SK-N-SH (cell line): ENCODE measurements around the gene SLC28A3. TPM values are rescaled to one million over a fixed set of nuclear protein-coding genes. Genes with fewer than 3 reads are reported as not detected.

Source experiments
- CTCF ChIA-PET: fragments of 300-600, 350-600 bp; formaldehyde crosslinking; extraction: SDS; loops from one replicate; lab custom pipeline; 2021; lab: Yijun Ruan, JAX
- POLR2A ChIA-PET: fragments of 350-600 bp; sonication (Branson Sonifier 250); formaldehyde crosslinking; extraction: SDS; loops from one replicate; lab custom pipeline; 2020; ENCODE audit warnings: antibody characterized with exemption, inconsistent platforms; lab: Yijun Ruan, JAX
- DNase-seq: peaks from one replicate; pipeline ENCODE4 v3.0.0; 2012
- H2AFZ ChIP-seq: fragments of 200-600 bp; sonication (generic); 2 replicates; pipeline ENCODE4 v1.8.1; 2016; ENCODE audit warnings: antibody characterized with exemption, mild to moderate bottlenecking, low read depth
- H3F3A ChIP-seq: fragments of 200-600 bp; sonication (generic); replicated peaks from 2 replicates; pipeline ENCODE3; 2016; ENCODE audit warnings: antibody characterized with exemption, mild to moderate bottlenecking; ENCODE audit not compliant: insufficient read depth
- H3K27ac ChIP-seq, 2 experiments: fragments of 200-500 bp in 1 of 2; fragments of 200-600 bp in 1 of 2; sonication (Bioruptor generic) in 1 of 2; sonication (generic), shearing (Covaris generic) in 1 of 2; 2 replicates each; pipeline versions ENCODE4 v1.5.1 to v1.6.1; 2014 to 2016; ENCODE audit warnings: low read depth in 2 of 2, inconsistent platforms in 1 of 2, low read length in 1 of 2, mild to moderate bottlenecking in 1 of 2, mixed read lengths in 1 of 2
- H3K27me3 ChIP-seq: fragments of 200-600 bp; sonication (generic), shearing (Covaris generic); 2 replicates; pipeline ENCODE4 v1.6.1; 2016; ENCODE audit warnings: mixed run types; ENCODE audit not compliant: insufficient read depth
- H3K36me3 ChIP-seq, 2 experiments: fragments of 200-500 bp in 1 of 2; fragments of 200-600 bp in 1 of 2; sonication (Bioruptor generic) in 1 of 2; sonication (generic) in 1 of 2; replicated peaks in 1 of 2; 2 replicates each; pipeline versions ENCODE3 to v1.5.1; 2014 to 2016; ENCODE audit warnings: low read length in 1 of 2, mild to moderate bottlenecking in 1 of 2; ENCODE audit not compliant: insufficient read depth in 2 of 2, control insufficient read depth in 1 of 2
- H3K4me1 ChIP-seq, 2 experiments: fragments of 200-500 bp in 1 of 2; fragments of 200-600 bp in 1 of 2; sonication (Bioruptor generic) in 1 of 2; sonication (generic), shearing (Covaris generic) in 1 of 2; 2 replicates each; pipeline versions ENCODE4 v1.5.1 to v1.6.1; 2014 to 2016; ENCODE audit warnings: low read depth in 1 of 2, low read length in 1 of 2, mixed run types in 1 of 2; ENCODE audit not compliant: insufficient read depth in 2 of 2, control insufficient read depth in 1 of 2
- H3K4me2 ChIP-seq: fragments of 200-600 bp; sonication (generic), shearing (Covaris generic); 2 replicates; pipeline ENCODE4 v1.6.1; 2017; ENCODE audit warnings: mixed run types
- H3K4me3 ChIP-seq, 2 experiments: fragments of 200-500 bp in 1 of 2; fragments of 200-600 bp in 1 of 2; sonication (Bioruptor generic) in 1 of 2; sonication (generic), shearing (Covaris generic) in 1 of 2; 2 replicates each; pipeline versions ENCODE4 v1.5.1 to v1.8.1; 2014 to 2016; ENCODE audit warnings: low read depth in 2 of 2, inconsistent platforms in 1 of 2, low read length in 1 of 2, mild to moderate bottlenecking in 1 of 2, mixed read lengths in 1 of 2, moderate library complexity in 1 of 2
- H3K79me2 ChIP-seq: fragments of 200-600 bp; sonication (generic); 2 replicates; pipeline ENCODE4 v1.8.1; 2017; ENCODE audit warnings: mild to moderate bottlenecking; ENCODE audit not compliant: insufficient read depth
- H3K9ac ChIP-seq: fragments of 200-600 bp; sonication (generic); 2 replicates; pipeline ENCODE4 v1.6.1; 2017; ENCODE audit warnings: mixed run types
- H3K9me2 ChIP-seq: fragments of 200-600 bp; sonication (generic); 2 replicates; pipeline ENCODE4 v1.6.1; 2017; ENCODE audit warnings: mixed run types
- H3K9me3 ChIP-seq: fragments of 200-600 bp; sonication (generic); 2 replicates; pipeline ENCODE4 v1.6.1; 2017; ENCODE audit warnings: mixed run types, mild to moderate bottlenecking, moderate library complexity
- H4K20me1 ChIP-seq: fragments of 200-600 bp; sonication (generic); 2 replicates; pipeline ENCODE4 v1.6.1; 2017; ENCODE audit warnings: mild to moderate bottlenecking, mixed run types; ENCODE audit not compliant: insufficient read depth
- CHD2 ChIP-seq: fragments of 150-350 bp; IDR thresholded peaks from 2 replicates; pipeline ENCODE4 v1.6.1; 2018; ENCODE audit warnings: low read length; ENCODE audit not compliant: partially characterized antibody
- CTCF ChIP-seq: fragments of 200-600 bp; sonication (generic); IDR thresholded peaks from 2 replicates; pipeline ENCODE4 v1.6.1; 2017; ENCODE audit warnings: antibody characterized with exemption, mild to moderate bottlenecking, moderate library complexity
- ELF1 ChIP-seq: IDR thresholded peaks from 2 replicates; pipeline ENCODE4 v1.4.0; 2012
- EP300 ChIP-seq, 2 experiments: IDR thresholded peaks; 2 replicates each; pipeline versions ENCODE4 v1.4.0 to v1.6.1; 2012; ENCODE audit warnings: borderline replicate concordance in 1 of 2, low read depth in 1 of 2, low read length in 1 of 2
- EZH2phosphoT487 ChIP-seq: fragments of 200-600 bp; sonication (generic); IDR thresholded peaks from 2 replicates; pipeline ENCODE4 v1.6.1; 2017; ENCODE audit warnings: low read depth, mixed run types, mild to moderate bottlenecking, antibody characterized with exemption, moderate library complexity, borderline replicate concordance
- FOXM1 ChIP-seq: IDR thresholded peaks from 2 replicates; pipeline ENCODE4 v1.4.0; 2012; ENCODE audit warnings: low read depth, mild to moderate bottlenecking
- GABPA ChIP-seq: IDR thresholded peaks from 2 replicates; pipeline ENCODE4 v1.4.0; 2012; ENCODE audit warnings: low read depth, mild to moderate bottlenecking
- IRF3 ChIP-seq: fragments of 150-350 bp; IDR thresholded peaks from 2 replicates; pipeline ENCODE4 v1.6.1; 2016; ENCODE audit warnings: mild to moderate bottlenecking, low read depth, low read length
- MXI1 ChIP-seq: IDR thresholded peaks from 2 replicates; pipeline ENCODE4 v1.6.1; 2012; ENCODE audit warnings: mild to moderate bottlenecking, low read depth, low read length, improper control_type of control experiment
- NFIC ChIP-seq: IDR thresholded peaks from 2 replicates; pipeline ENCODE4 v1.4.0; 2012; ENCODE audit warnings: borderline replicate concordance
- PBX3 ChIP-seq: IDR thresholded peaks from 2 replicates; pipeline ENCODE4; 2012
- POLR2AphosphoS5 ChIP-seq: IDR thresholded peaks from 2 replicates; pipeline ENCODE4 v1.6.1; 2012; ENCODE audit warnings: low read depth, low read length
- RAD21 ChIP-seq: IDR thresholded peaks from 2 replicates; pipeline ENCODE4 v1.6.1; 2012; ENCODE audit warnings: mild to moderate bottlenecking, low read length
- SIN3A ChIP-seq: IDR thresholded peaks from 2 replicates; pipeline ENCODE4 v1.6.1; 2012; ENCODE audit warnings: low read depth, mild to moderate bottlenecking, low read length, moderate library complexity, borderline replicate concordance
- SMC3 ChIP-seq: IDR thresholded peaks from 2 replicates; pipeline ENCODE4 v1.6.1; 2012; ENCODE audit warnings: low read depth, low read length, improper control_type of control experiment
- TCF12 ChIP-seq: IDR thresholded peaks from 2 replicates; pipeline ENCODE4 v1.4.0; 2012
- TEAD4 ChIP-seq: IDR thresholded peaks from 2 replicates; pipeline ENCODE4 v1.4.0; 2012; ENCODE audit warnings: mild to moderate bottlenecking, borderline replicate concordance; ENCODE audit not compliant: insufficient read depth
- USF1 ChIP-seq: IDR thresholded peaks from 2 replicates; pipeline ENCODE4 v1.4.0; 2012; ENCODE audit warnings: low read depth, borderline replicate concordance
- YY1 ChIP-seq: IDR thresholded peaks from 2 replicates; pipeline ENCODE4 v1.4.0; 2012; ENCODE audit warnings: low read depth, mild to moderate bottlenecking
- ZBTB33 ChIP-seq: IDR thresholded peaks from 2 replicates; pipeline ENCODE4 v1.4.0; 2012; ENCODE audit warnings: low read depth, borderline replicate concordance
- WGBS: methylation state at CpG from one replicate; pipeline ENCODE4 v1.1.6; 2017; ENCODE audit warnings: low lambda C conversion rate; 5-methylcytosine and 5-hydroxymethylcytosine counted together
- polyA plus RNA-seq, 3 experiments: library from polyadenylated mRNA; depleted of rRNA; stranded (reverse); fragments of >200 nt; gene quantifications; 2 replicates each; pipeline ENCODE4 v1.2.3, GENCODE V29; 2012

The SLC28A3 gene
- polyA plus RNA-seq, 1 of the 3 experiments (the other 2 are of a cell fraction) = 0.23 TPM

- no peak overlapping the region for H3K4me3 ChIP-seq
- TF ChIP-seq IRF3 (no peak), TEAD4 (no peak), SIN3A (no peak), EP300 (IDR thresholded peaks at IDR 0.05; ENCODE audit: borderline replicate concordance in 1 of 2, low read depth in 1 of 2, low read length in 1 of 2) (no peak), SMC3 (no peak), NFIC (no peak), ELF1 (no peak), MXI1 (no peak), RAD21 (no peak), USF1 (no peak), TCF12 (no peak), FOXM1 (no peak), YY1 (no peak), CTCF (no peak), PBX3 (no peak)
- no peak overlapping the region for H3K27ac ChIP-seq
- no peaks in the 10 kb centered on the region for H3K79me2 ChIP-seq
- H4K20me1 ChIP-seq = no peaks in the 10 kb centered on the region
- H3K36me3 ChIP-seq = no peaks in the 10 kb centered on the region
- ChIA-PET POLR2A (no interaction called here), CTCF (no interaction called here)
- H3F3A ChIP-seq = no peaks in the 10 kb centered on the region
- H3K9me2 ChIP-seq = no peaks in the 10 kb centered on the region
- WGBS = 35% methylated on average over 3 of the region's 3 CpGs
- no peak overlapping the region for H3K9ac ChIP-seq
- peaks cover 0 to 2% of the 10 kb centered on the region in 2 experiments; a peak in 1 of 4 replicates for H3K4me1 ChIP-seq
- H3K9me3 ChIP-seq = no peaks in the 10 kb centered on the region
- no peak overlapping the region for H3K4me2 ChIP-seq
- no peak overlapping the region for H2AFZ ChIP-seq
- no peak for DNase-seq
- no peaks in the 10 kb centered on the region for H3K27me3 ChIP-seq
These were observed 41.0 kb upstream of the SLC28A3 start for GRCh38 chr9:84381508-84381907.

GRCh38 chr9:84379740-84380139, 39.2 kb upstream of the SLC28A3 start:
- H3K4me3 ChIP-seq = no peak overlapping the region
- peaks cover 0 to 5% of the 10 kb centered on the region in 2 experiments; a peak in 1 of 4 replicates for H3K4me1 ChIP-seq
- DNase-seq = no peak
- no peak overlapping the region for H3K4me2 ChIP-seq
- no peaks in the 10 kb centered on the region for H3K9me3 ChIP-seq
- H3K79me2 ChIP-seq = no peaks in the 10 kb centered on the region
- TF ChIP-seq SIN3A (no peak), ZBTB33 (no peak), YY1 (no peak), EP300 (IDR thresholded peaks at IDR 0.05; ENCODE audit: borderline replicate concordance in 1 of 2, low read depth in 1 of 2, low read length in 1 of 2) (no peak), EZH2phosphoT487 (no peak), RAD21 (no peak), GABPA (no peak), ELF1 (no peak), CHD2 (no peak), POLR2AphosphoS5 (no peak)
- TF ChIP-seq, all 33 proteins: peak for 0
- no peak overlapping the region for H2AFZ ChIP-seq
- no peaks in the 10 kb centered on the region for H3K27me3 ChIP-seq
- no peak overlapping the region for H3K27ac ChIP-seq
- no peaks in the 10 kb centered on the region for H3K36me3 ChIP-seq
- H3F3A ChIP-seq = no peaks in the 10 kb centered on the region
- POLR2A ChIA-PET = no interaction called here
- H3K9me2 ChIP-seq = no peaks in the 10 kb centered on the region
- H4K20me1 ChIP-seq = no peaks in the 10 kb centered on the region
- no peak overlapping the region for H3K9ac ChIP-seq
- CTCF ChIA-PET = no interaction called here
